ENCODE results near the gene ARVCF.

The ARVCF gene

DNA sequence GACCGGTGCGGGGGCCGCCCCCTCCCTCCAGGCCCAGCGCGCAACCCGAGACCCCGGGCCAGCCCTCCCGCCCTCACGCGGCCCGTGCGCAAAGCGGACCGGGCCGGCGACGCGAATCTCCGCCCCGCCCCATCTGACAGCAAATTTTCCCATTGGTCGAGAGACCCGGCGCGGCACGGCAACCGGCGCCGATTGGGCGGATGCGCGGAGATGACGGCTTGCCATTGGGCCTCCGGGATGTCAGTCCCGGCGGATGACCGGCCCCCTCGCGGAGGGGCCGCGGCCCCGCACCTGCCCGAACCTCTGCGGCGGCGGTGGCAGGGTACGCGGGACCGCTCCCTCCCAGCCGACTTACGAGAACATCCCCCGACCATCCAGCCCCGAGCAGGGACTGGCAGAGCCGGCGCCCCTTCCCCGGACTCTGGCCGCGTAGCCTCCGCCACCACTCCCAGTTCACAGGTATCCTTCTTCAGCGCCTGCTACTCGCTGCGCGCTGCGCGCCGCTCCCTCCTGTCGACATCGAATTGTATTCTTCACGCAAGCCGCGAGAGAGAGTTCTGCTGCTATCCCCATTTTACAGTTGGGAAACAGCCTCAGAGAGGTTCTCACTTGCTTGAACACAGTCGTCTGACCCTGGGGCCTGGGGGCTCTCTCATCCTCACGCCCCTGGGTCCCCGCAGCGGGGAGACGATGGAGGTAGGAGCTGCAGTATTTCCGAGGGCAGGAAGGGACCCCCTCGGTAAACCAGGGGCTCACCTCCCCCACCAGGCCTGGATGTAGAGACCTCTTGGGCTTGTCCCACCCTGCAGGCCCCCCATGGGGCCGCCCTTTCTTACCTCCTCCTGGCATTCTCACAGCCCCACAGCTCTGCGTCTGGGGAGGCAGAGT lies at the start of gene ARVCF:
TSS of gene ARVCF (minus strand) at position 90 of the 888 bp plus-strand sequence. CDS start 26,029 bp downstream, outside the sequence.
- peak; percentile 94 for DNase-seq

DNA sequence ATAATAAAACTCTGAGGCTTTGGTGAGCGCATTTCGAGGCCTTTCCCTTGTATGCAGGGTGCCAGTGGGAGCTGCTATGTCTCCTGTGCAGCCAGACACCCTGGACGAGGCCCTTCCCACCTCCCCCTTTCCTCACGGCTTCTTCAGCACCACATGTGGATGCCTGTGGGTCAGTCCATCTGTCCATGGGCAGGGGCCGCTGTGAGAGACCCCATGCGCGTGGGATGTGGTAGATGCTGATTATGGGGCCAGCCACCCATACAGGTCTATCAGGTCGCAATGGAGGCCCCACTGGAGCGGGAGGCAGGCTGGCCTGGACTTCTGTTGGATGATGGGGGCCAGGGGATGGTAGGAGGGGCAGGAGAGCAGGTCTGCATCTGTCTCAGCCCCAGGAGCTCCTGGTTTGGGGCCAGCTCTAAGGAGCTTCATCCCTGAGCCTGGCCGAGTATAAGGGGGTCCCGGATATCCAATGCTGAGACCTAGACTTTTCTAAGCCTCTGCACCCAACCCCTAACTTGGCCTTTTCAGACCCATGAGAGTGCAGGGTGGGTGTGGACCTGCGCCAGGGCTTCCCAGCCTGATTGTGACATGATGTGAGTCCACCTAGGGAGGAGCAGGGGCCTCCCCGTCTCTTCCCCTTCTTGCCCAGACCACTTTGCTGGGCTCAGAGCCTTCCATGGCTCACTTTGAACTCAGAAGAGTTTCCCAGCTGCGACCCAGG lies 49.4 kb upstream of the ARVCF start:
- no peak for DNase-seq

DNA sequence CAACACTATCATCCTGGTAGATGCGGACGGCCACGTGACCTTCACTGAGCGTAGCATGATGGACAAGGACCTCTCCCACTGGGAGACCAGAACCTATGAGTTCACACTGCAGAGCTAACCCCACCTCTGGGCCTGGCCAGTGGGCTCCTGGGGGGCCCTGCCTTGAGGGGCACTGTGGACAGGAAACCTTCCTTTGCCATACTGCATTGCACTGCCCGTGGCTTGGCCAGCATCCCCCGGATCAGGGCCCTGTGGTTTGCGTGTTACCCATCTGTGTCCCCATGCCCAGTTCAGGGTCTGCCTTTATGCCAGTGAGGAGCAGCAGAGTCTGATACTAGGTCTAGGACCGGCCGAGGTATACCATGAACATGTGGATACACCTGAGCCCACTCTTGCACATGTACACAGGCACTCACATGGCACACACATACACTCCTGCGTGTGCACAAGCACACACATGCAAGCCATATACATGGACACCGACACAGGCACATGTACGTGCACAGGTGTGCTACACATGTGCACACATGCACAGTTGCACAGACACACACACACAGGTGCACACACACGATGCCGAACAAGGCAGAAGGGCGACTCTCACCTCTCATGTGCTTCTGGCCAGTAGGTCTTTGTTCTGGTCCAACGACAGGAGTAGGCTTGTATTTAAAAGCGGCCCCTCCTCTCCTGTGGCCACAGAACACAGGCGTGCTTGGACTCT lies 48.1 kb upstream of the ARVCF start:
- DNase-seq = no peak

DNA sequence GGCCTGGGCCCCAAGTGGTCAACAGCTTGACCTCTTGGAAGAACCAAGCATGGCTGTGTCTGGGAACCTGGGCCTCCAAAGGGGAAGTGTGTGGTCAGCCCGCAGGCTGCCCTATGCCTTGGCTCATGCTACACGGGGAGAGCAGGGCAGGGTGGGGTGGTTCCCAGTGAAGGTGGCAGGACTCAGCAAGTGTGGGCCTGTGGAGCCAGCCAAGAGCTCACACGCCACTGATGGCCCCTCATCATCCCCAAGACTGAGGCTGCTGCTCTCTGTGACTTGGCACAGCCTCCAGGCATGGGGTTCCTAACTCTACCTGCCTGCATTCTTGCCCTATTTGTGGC lies 47.5 kb upstream of the ARVCF start:
- no peak for DNase-seq

GRCh38 chr22:20063271-20064139 lies 46.9 kb upstream of the ARVCF start:
- no peak for DNase-seq

GRCh38 chr22:20062766-20063083 lies 46.1 kb upstream of the ARVCF start:
- DNase-seq = no peak

GRCh38 chr22:20062043-20062765 lies 45.6 kb upstream of the ARVCF start:
- DNase-seq = no peak

GRCh38 chr22:20061481-20061861 lies 44.8 kb upstream of the ARVCF start:
- DNase-seq = no peak

DNA sequence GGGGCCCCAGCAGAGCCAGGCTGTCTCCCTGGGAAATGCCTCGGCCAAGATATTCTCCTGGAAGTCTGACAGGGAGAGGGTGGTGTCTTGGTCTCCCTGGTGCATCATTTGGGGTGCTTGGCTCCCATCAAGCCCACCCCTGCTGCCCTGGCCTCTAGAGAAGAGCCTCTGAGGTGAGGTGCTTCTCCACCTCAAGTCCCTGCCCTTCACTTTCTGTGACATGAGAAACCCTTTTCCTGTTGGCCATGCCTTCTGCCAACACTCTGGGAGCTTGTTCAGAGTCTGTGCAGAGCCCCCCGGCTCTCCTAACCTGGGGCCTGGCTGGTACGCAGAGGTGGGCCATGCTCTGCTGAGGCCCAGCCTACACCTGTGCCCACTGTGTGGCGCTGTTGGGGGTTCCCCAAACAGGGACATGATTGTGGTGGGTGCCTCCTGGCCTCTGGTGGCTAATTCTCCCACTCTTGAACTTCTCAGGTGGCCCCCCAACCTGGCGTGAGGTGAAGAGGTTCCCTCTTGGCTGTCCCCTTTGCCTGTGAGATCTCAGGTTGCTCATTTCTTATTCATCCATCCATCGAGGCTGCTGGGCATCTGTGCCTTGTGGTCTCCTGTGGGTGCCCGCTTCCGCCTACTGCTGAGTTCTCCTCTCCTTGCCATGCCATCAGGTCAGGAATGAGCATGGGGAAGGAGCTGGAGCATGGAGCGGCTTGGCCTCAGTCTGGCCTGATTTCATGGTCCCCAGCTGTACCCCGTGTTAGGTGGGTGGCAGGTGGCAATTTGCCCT lies 44.3 kb upstream of the ARVCF start:
- DNase-seq = no peak

- no peak for DNase-seq
Observed at GRCh38 chr22:20058989-20059770, 42.6 kb upstream of the ARVCF start.

GRCh38 chr22:20057596-20058268 lies 41.1 kb upstream of the ARVCF start:
- no peak for DNase-seq

DNA sequence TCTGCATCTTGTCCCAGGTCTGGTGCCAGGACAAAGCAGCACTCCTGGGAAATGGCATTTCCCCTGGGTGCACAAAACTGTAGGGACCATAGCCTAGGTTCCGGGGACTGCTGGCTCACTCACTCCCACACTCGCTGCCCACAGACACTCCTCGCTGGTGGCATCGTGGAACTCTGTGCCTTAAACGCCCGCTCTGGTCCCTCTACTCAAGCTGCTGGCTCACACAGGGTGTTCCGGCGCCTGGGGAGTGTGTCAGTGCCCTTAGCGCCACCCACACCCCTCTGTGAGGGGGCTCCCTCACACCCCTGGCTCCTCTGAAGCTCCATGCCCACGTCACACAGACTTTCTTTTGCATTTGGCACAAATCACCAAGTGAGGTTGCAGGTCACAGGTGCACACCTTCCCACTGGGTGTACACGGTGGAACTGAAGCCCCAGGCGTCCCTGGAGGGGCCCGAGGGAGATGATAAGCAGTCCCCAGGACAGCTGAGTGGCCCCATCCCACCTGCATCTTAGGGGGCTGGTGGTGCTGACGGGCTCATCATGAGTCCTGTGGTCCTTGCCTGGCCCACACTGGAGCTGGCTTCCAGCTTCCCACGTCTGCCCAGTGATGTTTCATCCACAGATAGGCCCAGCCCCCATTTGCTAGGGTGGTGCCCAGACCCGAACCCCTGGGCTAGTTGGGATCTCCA lies 40.2 kb upstream of the ARVCF start:
- no peak for DNase-seq

DNA sequence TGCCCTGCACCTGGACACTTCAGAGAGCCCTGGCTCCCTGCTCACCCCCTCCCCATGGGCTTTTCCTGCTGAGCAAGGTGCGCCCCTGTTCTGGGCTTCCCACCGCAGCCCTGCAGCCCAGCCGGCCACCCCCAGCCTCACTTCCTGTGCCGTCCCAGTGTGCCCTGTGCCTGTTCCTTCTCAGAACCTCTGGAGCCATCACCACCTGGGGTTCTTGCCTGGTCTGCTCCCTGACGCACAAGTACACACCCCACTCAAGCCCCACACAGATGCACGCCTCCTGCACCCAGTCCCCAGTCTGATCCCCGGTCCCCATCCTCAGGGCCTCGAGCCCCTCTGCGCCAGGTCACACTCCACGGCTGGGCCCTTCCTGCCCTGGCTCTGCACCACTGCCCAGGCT lies 39.5 kb upstream of the ARVCF start:
- no peak for DNase-seq

DNA sequence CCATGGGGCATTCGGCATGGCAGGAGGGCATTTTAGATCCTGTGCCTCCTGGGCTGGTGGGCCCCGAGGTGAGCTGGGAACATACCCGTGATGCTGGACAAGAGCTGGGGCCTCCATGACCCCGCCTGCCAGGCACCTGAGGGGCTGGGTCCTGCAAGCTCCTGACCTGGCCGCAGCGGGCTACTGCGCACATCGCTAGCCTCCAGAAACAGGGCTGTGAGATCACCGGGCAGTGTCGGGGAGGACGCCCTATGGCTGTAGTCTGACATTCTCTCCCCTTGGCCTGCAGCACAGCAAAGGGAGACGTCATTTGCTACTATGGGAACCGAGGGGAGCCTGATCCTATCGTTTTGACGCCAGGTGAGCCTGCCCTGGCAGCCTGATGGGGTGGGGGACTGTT lies 39.0 kb upstream of the ARVCF start:
- no peak for DNase-seq

DNA sequence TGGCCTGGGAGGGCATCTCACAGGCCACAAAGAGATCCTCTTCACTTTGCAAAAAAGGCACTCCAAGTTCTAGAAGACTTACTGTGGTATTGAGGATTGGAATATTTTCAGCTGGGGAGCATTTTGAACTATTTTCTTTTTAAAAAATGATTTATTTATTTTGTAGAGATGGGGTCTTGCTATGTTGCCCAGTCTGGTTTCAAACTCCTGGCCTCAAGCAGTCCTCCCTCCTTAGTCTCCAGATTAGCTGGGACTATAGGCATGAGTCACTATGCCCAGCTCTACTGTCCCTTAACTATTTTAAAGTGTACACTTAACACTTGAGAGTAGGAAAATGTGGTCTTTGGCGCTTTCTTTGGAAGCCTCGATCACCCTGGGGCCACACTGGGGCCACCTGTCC lies 38.5 kb upstream of the ARVCF start:
- no peak for DNase-seq

- no peak for DNase-seq
Observed at GRCh38 chr22:20054485-20054884, 37.9 kb upstream of the ARVCF start.

DNA sequence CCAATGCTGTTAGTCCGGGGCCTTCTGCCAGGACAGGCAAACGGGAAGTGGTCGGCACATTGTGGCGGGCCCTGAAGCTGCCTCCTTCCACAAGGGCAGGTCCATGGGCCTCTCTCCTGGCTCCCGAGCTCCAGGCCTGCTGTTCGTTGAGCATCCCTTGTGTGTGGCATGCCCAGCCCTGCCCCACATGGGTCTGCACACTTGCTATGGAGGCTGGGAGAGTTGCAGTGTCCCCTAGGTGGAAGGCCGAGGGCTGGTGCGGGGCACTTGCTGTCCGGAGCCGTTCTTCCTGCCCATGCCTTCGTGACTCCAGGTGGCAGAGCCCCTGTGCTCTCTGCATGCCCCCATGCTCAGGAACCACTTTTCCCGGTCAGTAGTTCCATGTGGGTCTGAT lies 37.4 kb upstream of the ARVCF start:
- no peak for DNase-seq

GRCh38 chr22:20053407-20054033 lies 36.9 kb upstream of the ARVCF start:
- no peak for DNase-seq
